Measurements from ENCODE around the gene CHD9. TPM values are rescaled to one million over a fixed set of nuclear protein-coding genes. Genes with fewer than 3 reads are reported as not detected.

Gene CHD9
- total RNA-seq, 4 donors from 2014 or later, result 29.0 to 68.5 (median 37.3) TPM

DNA sequence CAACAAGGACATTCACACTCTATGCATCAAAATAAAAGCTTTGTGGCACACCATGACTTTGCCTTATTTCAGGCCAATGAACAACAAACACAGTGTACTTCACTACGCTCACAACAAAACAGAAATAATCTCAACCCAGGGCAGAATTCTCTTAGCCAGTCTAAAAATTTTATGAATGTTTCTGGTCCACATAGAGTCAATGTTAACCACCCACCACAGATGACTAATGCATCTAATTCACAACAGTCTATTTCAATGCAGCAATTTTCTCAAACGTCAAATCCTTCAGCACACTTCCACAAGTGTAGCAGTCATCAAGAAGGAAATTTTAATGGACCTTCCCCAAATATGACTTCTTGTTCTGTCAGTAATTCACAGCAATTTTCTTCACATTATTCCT, 101.7 kb downstream of the CHD9 start:
- no peak for DNase-seq
- no peak for TF ChIP-seq POLR2A (IDR thresholded peaks at IDR 0.05)
- no peak for TF ChIP-seq CTCF (IDR thresholded peaks at IDR 0.05)
- 75 to 81% methylated on average over 2 of the region's 2 CpGs for WGBS, 2 donors
- H3K9me3 ChIP-seq, result no peaks in the 10 kb centered on the region
- peaks cover 4 to 41% (median 5%) of the 10 kb centered on the region in 3 donors for H3K36me3 ChIP-seq
- intact Hi-C loops (cut with DNase I), result no loop called here
- no peak overlapping the region for H3K27ac ChIP-seq
- no peak overlapping the region for H3K4me3 ChIP-seq
- no peaks in the 10 kb centered on the region for H3K27me3 ChIP-seq
- peaks cover 0 to 30% (median 0%) of the 10 kb centered on the region in 3 donors for H3K4me1 ChIP-seq

DNA sequence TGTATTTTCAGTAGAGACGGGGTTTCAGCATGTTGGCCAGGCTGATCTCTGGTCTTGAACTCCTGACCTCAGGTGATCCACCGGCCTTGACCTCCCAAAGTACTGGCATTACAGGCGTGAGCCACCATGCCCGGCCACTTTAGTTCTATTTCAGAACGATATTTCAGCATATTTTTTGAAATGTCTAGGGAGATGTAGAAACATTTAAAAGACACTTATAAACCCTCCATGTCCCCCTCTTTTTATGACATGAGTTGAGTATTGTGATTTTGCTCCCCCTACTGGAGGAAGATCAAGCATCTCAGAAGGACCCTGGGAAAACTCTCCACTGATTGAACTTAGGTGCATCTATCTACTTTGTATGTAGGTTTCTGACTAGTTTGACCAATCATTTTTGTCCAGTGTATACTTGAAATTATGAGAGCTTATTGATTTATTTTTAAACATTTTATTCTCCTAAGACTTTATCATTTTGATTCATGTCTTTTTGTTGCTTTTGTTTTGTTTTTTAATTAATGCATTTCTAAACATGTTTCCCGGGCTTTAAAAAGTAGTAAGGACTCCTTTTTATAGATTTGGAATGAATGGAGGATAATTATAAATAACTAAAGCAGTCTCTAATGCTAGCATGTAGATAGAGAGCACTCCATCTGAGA, 105.1 kb downstream of the CHD9 start:
- intact Hi-C loops (cut with DNase I), result no loop called here
- no peak for DNase-seq
- no peak overlapping the region for H3K4me3 ChIP-seq
- H3K9me3 ChIP-seq, result no peaks in the 10 kb centered on the region
- no peak overlapping the region for H3K27ac ChIP-seq
- 61 to 78% methylated on average over 6 of the region's 6 CpGs for WGBS, 2 donors
- peaks cover 4 to 71% (median 5%) of the 10 kb centered on the region in 3 donors for H3K36me3 ChIP-seq
- TF ChIP-seq CTCF (IDR thresholded peaks at IDR 0.05), result peak in 5 of 6 experiments; percentile 42 to 66 (median 62)
- no peak for TF ChIP-seq POLR2A (IDR thresholded peaks at IDR 0.05)
- no peaks in the 10 kb centered on the region for H3K27me3 ChIP-seq
- no peaks in the 10 kb centered on the region for H3K4me1 ChIP-seq

DNA sequence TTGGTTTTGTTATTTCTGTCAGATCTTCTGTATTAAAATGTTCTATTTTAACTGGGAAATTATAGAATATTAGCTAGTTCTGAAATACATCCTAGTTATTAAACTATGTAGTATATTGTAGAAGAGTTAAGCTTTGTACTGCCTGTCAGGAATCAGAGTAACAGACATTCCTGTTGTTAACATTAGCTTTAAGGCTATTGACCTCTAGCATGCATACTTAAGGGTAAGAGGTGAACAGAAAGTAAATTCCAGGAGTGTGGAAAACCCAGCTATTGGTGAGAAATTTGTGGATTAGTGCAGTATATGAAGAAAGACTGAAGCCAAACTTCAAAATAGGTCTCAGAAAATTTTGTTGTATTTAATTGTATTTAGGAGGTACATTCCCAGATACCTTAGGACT, 111.3 kb downstream of the CHD9 start:
- Histone ChIP-seq H3K27ac (no peak overlapping the region), H3K4me3 (no peak overlapping the region), H3K9me3 (no peaks in the 10 kb centered on the region), H3K4me1 (no peaks in the 10 kb centered on the region), H3K27me3 (no peaks in the 10 kb centered on the region), H3K36me3 (peaks cover 0 to 35% (median 0%) of the 10 kb centered on the region in 3 donors)
- DNase-seq, result no peak
- intact Hi-C loops (cut with DNase I), result no loop called here
- TF ChIP-seq POLR2A (IDR thresholded peaks at IDR 0.05), result no peak
- TF ChIP-seq CTCF (IDR thresholded peaks at IDR 0.05), result no peak

- H3K36me3 ChIP-seq, result peaks cover 0 to 23% (median 0%) of the 10 kb centered on the region in 3 donors
- intact Hi-C loops (cut with DNase I), result no loop called here
- TF ChIP-seq CTCF (IDR thresholded peaks at IDR 0.05) (no peak), POLR2A (IDR thresholded peaks at IDR 0.05) (no peak)
- no peaks in the 10 kb centered on the region for H3K9me3 ChIP-seq
- DNase-seq, result no peak
- H3K27ac ChIP-seq, result no peak overlapping the region
- 97 to 98% methylated on average over 5 to 6 of the region's 6 CpGs for WGBS, 2 donors
- H3K4me3 ChIP-seq, result no peak overlapping the region
- H3K4me1 ChIP-seq, result no peaks in the 10 kb centered on the region
- H3K27me3 ChIP-seq, result no peaks in the 10 kb centered on the region
These were observed 114.0 kb downstream of the CHD9 start for GRCh38 chr16:53168744-53169143.

DNA sequence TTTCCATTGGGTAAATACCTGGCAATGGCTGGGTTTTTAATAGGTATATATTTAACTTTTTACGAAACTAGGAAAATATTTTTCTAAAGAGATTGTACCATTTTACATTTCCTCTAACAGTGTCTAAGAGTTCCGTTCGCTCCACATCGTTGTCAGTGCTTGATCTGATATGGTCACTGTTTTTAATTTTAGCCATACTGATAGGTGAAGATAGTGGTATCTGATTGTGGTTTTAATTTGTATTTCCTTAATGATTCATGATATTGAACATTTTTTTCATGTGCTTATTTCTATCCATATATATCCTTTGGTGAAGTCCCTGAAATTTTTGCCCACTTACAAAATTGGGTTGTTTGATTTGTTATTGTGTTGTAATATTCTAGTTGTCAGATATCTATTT, 117.7 kb downstream of the CHD9 start:
- H3K4me1 ChIP-seq, result peaks cover 0 to 10% (median 0%) of the 10 kb centered on the region in 3 donors
- no peak for TF ChIP-seq CTCF (IDR thresholded peaks at IDR 0.05)
- no peak for TF ChIP-seq POLR2A (IDR thresholded peaks at IDR 0.05)
- 73 to 92% methylated on average over 4 of the region's 4 CpGs for WGBS, 2 donors
- H3K4me3 ChIP-seq, result no peak overlapping the region
- H3K27me3 ChIP-seq, result no peaks in the 10 kb centered on the region
- no peak overlapping the region for H3K27ac ChIP-seq
- H3K36me3 ChIP-seq, result peaks cover 0 to 41% (median 0%) of the 10 kb centered on the region in 3 donors
- H3K9me3 ChIP-seq, result no peaks in the 10 kb centered on the region
- no peak for DNase-seq
- intact Hi-C loops (cut with DNase I), result no loop called here
